Testis (tissue), 3 donors: Measurements from ENCODE around the gene ZNF319. TPM values are rescaled to one million over a fixed set of nuclear protein-coding genes. Genes with fewer than 3 reads are reported as not detected.

ENCODE experiments used
- DNase-seq: peaks from one replicate; pipeline ENCODE4 v3.0.0-alpha.2; 2019
- H3K27ac ChIP-seq, 2 donors: fragments of 200-600 bp; sonication (generic); one replicate each; pipeline ENCODE4 v1.5.1; 2019
- H3K27me3 ChIP-seq: fragments of 200-600 bp; sonication (generic); one replicate; pipeline ENCODE4 v1.5.1; 2019
- H3K36me3 ChIP-seq: fragments of 200-600 bp; sonication (generic); one replicate; pipeline ENCODE4 v1.5.1; 2017; ENCODE audit warnings: low read depth; ENCODE audit errors: missing control alignments
- H3K4me1 ChIP-seq: fragments of 200-600 bp; sonication (generic); one replicate; pipeline ENCODE4 v1.5.1; 2019
- H3K4me3 ChIP-seq, 2 donors: fragments of 200-600 bp; sonication (generic); one replicate each; pipeline ENCODE4 v1.5.1; 2017 to 2019
- H3K9me3 ChIP-seq: fragments of 200-600 bp; sonication (generic); one replicate; pipeline ENCODE4 v1.5.1; 2017
- POLR2A ChIP-seq: fragments of 450-650 bp; IDR thresholded peaks from one replicate; pipeline ENCODE4 v1.6.1; 2017; ENCODE audit warnings: antibody characterized with exemption, mild to moderate bottlenecking, moderate library complexity
- WGBS, 2 donors: methylation state at CpG; one replicate each; pipeline ENCODE4 v1.1.5; 2018; 5-methylcytosine and 5-hydroxymethylcytosine counted together
- intact Hi-C: fragments of 100-400 bp; cut with DNase I; formaldehyde crosslinking; loops from one replicate; pipeline ENCODE4 v1.15.1; 2023; ENCODE audit warnings: low total_unique reads
- polyA plus RNA-seq: library from polyadenylated mRNA; stranded (reverse); fragments of 350-450 nt; fragmentation: Illumina TruSeq; extraction: RNeasy Lipid Tissue Mini Kit (QIAGEN cat#74804); gene quantifications from one replicate; pipeline ENCODE4 v1.2.3, GENCODE V29; 2014; ENCODE audit warnings: low read depth, low replicate concordance; ENCODE audit not compliant: insufficient read depth
- total RNA-seq, 2 donors: library from RNA; depleted of rRNA; stranded (reverse); fragments of >200 nt; gene quantifications; one replicate each; pipeline ENCODE4 v1.2.3, GENCODE V29; 2016
- TF ChIP-seq, protein P1 (sequence below), 3 experiments: fragments of 450-650 bp in 2 of 3; fragments of 200-600 bp in 1 of 3; sonication (generic) in 1 of 3; IDR thresholded peaks; one replicate each; pipeline ENCODE4 v1.5.1; 2016 to 2019; ENCODE audit warnings: antibody characterized with exemption in 3 of 3, mild to moderate bottlenecking in 2 of 3, moderate library complexity in 1 of 3

ZNF319 gene
- total and polyA plus RNA-seq, 3 donors from 2014 or later: 10.4 to 12.1 (median 11.2) TPM

DNA sequence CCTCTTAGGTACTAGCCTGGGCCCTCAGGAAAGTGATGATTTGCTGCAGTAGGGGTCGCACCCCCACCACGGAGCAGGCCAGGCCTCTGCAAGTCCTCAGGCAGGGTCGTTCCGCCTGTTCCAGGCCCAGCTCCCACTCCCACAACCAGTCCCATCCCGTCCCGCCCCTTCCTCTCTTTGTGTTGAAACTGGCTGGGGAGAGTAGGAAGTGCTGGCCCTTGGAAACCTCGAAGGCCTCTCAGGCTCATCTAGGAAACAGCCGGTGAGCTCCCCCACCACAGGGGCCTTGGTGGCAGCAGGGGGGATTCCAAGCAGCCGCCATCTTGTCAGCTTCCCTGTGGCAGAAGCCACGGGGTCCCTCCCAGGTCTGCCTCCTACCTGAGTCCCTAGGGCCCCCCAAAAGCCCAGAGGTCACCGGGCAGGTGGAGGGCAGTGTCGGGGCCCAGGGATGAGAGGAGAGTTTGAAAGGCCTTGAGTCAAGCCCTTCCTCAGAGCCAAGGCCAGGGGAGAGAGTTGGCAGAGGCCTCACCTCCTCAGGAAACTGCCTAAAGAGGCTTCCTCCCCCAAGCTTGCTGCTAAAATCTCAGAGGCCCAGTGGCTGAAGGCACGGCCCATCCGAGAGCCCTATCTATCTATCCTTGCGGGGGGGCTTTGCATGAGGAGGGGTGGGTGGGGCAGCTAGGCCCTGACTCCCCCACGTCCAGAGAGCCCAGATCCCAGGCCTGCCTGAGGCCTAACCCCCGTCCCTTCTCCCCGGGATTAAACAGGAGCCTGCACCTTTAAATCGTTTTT is 47.3 kb upstream of the ZNF319 start:
- Histone ChIP-seq H3K4me1 (peaks cover 28% of the 10 kb centered on the region), H3K4me3 (no peak overlapping the region), H3K36me3 (no peaks in the 10 kb centered on the region), H3K27me3 (no peaks in the 10 kb centered on the region), H3K9me3 (no peaks in the 10 kb centered on the region), H3K27ac (peak overlapping the region in 1 of 2 donors; percentile 53)
- no peak for DNase-seq
- intact Hi-C loops: no loop called here
- no peak for TF ChIP-seq POLR2A
- TF ChIP-seq, protein P1, sequence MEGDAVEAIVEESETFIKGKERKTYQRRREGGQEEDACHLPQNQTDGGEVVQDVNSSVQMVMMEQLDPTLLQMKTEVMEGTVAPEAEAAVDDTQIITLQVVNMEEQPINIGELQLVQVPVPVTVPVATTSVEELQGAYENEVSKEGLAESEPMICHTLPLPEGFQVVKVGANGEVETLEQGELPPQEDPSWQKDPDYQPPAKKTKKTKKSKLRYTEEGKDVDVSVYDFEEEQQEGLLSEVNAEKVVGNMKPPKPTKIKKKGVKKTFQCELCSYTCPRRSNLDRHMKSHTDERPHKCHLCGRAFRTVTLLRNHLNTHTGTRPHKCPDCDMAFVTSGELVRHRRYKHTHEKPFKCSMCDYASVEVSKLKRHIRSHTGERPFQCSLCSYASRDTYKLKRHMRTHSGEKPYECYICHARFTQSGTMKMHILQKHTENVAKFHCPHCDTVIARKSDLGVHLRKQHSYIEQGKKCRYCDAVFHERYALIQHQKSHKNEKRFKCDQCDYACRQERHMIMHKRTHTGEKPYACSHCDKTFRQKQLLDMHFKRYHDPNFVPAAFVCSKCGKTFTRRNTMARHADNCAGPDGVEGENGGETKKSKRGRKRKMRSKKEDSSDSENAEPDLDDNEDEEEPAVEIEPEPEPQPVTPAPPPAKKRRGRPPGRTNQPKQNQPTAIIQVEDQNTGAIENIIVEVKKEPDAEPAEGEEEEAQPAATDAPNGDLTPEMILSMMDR (IDR thresholded peaks at IDR 0.05): no peak
- 48 to 57% methylated on average over 7 to 19 of the region's 19 CpGs for WGBS, 2 donors

DNA sequence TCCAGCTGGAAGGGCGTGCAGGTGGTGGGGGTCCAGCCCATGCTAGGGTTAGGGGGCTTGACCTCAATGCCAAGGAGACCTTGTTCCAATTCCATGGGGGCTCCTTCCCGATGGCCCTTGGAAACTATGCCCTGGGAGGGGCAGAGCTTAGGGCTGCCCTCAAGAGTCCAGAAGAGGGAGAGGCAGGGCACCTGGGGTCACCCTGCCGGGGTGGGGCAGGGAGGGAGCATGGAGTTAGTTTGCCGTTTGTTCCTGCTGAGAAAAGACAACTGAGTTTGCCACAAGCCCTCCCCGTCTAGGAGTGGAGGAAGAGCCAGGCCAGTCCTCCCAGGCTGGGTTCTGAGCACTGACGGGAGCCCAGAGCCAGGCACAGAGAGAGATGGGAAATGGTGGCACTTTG is 46.5 kb upstream of the ZNF319 start:
- H3K4me1 ChIP-seq: peaks cover 28% of the 10 kb centered on the region
- no peaks in the 10 kb centered on the region for H3K36me3 ChIP-seq
- intact Hi-C loops: no loop called here
- no peak overlapping the region for H3K4me3 ChIP-seq
- TF ChIP-seq, protein P1 (IDR thresholded peaks at IDR 0.05): no peak
- no peak for TF ChIP-seq POLR2A
- H3K27me3 ChIP-seq: no peaks in the 10 kb centered on the region
- WGBS, 2 donors: 63 to 68% methylated on average over 2 to 6 of the region's 6 CpGs
- DNase-seq: no peak
- H3K9me3 ChIP-seq: no peaks in the 10 kb centered on the region
- H3K27ac ChIP-seq: peak overlapping the region in 1 of 2 donors; percentile 53

DNA sequence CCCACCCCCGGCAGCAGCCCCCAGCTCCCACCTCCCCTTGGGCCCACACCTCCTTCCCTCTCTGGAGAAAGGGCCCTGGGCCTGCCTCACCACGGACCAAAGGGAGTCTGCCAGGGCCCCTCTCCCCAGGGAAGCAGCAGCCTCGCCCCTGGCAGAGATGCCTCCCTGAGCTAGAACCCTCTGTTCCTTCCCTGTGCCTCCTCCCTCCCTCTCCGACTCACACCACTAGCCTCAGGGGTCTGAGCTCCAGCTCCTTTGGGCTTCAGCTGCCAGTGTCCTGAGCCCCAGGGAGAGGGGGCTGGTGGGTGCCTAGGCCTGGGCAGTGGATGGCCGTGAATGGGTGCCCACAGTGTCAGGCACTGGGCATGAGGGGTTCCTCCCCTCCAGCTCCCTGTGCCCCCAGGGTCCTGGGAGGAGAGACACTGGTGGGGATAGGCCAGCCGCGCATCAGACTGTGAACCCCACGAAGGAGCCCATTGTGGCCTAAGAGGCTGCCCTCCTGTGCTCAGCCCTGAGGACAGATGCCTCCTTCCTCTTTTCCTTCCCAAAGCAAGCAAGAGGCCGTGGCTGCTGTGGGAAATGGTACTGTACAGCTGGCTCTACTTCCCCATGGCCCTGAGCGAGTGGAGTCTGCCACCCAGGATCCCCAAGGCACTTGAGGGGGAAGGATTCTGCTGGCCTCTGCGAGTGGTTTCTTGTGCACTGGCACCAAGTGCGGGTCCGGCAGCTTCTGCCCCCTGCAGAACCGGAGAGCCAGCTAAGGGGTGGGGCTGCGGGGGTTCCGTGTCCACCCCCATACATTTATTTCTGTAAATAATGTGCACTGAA is 45.8 kb upstream of the ZNF319 start:
- no peak overlapping the region for H3K4me3 ChIP-seq
- H3K9me3 ChIP-seq: no peaks in the 10 kb centered on the region
- WGBS, 2 donors: 66 to 70% methylated on average over 12 to 16 of the region's 16 CpGs
- no peak for TF ChIP-seq POLR2A
- TF ChIP-seq, protein P1 (IDR thresholded peaks at IDR 0.05): no peak
- intact Hi-C loops: no loop called here
- DNase-seq: no peak
- H3K4me1 ChIP-seq: peaks cover 28% of the 10 kb centered on the region
- H3K36me3 ChIP-seq: no peaks in the 10 kb centered on the region
- H3K27ac ChIP-seq: no peak overlapping the region
- no peaks in the 10 kb centered on the region for H3K27me3 ChIP-seq

DNA sequence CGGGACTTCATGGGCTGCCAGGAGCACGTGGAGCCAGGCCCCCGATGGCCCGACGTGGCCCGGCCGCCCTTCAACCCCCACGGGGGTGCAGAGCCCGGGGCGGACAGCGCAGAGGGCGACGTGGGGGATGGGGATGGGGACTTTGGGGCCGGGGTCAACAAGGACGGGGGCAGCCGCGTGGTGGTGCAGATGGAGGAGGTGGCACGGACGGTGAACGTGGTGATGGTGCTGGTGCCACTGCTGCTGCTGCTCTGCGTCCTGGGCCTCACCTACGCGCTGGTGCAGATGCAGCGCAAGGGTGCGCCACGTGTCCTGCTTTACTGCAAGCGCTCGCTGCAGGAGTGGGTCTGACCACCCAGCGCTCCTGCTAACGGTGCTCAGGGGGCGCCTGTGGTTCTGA is 44.6 kb upstream of the ZNF319 start:
- 90 to 93% methylated on average over 31 of the region's 31 CpGs for WGBS, 2 donors
- no peak overlapping the region for H3K27ac ChIP-seq
- H3K36me3 ChIP-seq: no peaks in the 10 kb centered on the region
- H3K4me3 ChIP-seq: no peak overlapping the region
- intact Hi-C loops: no loop called here
- no peaks in the 10 kb centered on the region for H3K9me3 ChIP-seq
- DNase-seq: no peak
- no peaks in the 10 kb centered on the region for H3K27me3 ChIP-seq
- no peak for TF ChIP-seq POLR2A
- TF ChIP-seq, protein P1 (IDR thresholded peaks at IDR 0.05): no peak
- peaks cover 28% of the 10 kb centered on the region for H3K4me1 ChIP-seq
